HepG2 (cell line): ENCODE data around the gene LENEP. TPM values are rescaled to one million over a fixed set of nuclear protein-coding genes. Genes with fewer than 3 reads are reported as not detected.
A peak's percentile ranks its signal among the peaks of the same experiment; 100 is the strongest.

Experiments used
- ARID4A ChIP-seq: sonication (generic); formaldehyde crosslinking; IDR thresholded peaks from 2 replicates; pipeline ENCODE4 v1.5.0; 2020; ENCODE audit warnings: mild to moderate bottlenecking, missing genetic modification reagents, borderline replicate concordance
- EHMT2 ChIP-seq: fragments of 200-600 bp; sonication (generic); IDR thresholded peaks from 2 replicates; pipeline ENCODE4 v1.7.0; 2017; ENCODE audit warnings: antibody characterized with exemption, low read depth, low read length, borderline replicate concordance
- FOXK2 ChIP-seq: fragments of 450-650 bp; IDR thresholded peaks from 2 replicates; pipeline ENCODE4 v1.6.1; 2016
- GATAD1 ChIP-seq: IDR thresholded peaks from 2 replicates; pipeline ENCODE4 v1.6.1; 2016; ENCODE audit warnings: missing genetic modification reagents, missing compliant biosample characterization
- KLF15 ChIP-seq: sonication (generic); formaldehyde crosslinking; IDR thresholded peaks from 2 replicates; pipeline ENCODE4 v1.8.1; 2023; ENCODE audit warnings: borderline replicate concordance, mild to moderate bottlenecking, inconsistent platforms, missing genetic modification reagents, mixed read lengths
- LRRFIP1 ChIP-seq: sonication (generic); formaldehyde crosslinking; conservative IDR thresholded peaks from 2 replicates; pipeline ENCODE4 v1.4.0; 2020; ENCODE audit warnings: missing genetic modification reagents
- MIER3 ChIP-seq: IDR thresholded peaks from 2 replicates; pipeline ENCODE4 v1.6.1; 2016; ENCODE audit warnings: missing compliant biosample characterization, borderline replicate concordance
- NFE2 ChIP-seq: sonication (generic); formaldehyde crosslinking; IDR thresholded peaks from 2 replicates; pipeline ENCODE4 v1.4.0; 2020; ENCODE audit warnings: missing genetic modification reagents
- NFKB2 ChIP-seq: sonication (generic); formaldehyde crosslinking; IDR thresholded peaks from 2 replicates; pipeline ENCODE4 v1.4.0; 2020; ENCODE audit warnings: missing genetic modification reagents, borderline replicate concordance
- NR2F2 ChIP-seq: IDR thresholded peaks from 2 replicates; pipeline ENCODE4 v1.6.1; 2012; ENCODE audit warnings: low read depth, inconsistent platforms, borderline replicate concordance
- POLR2A ChIP-seq, 2 experiments: IDR thresholded peaks; 2 replicates each; pipeline ENCODE4 v1.6.1; 2011; ENCODE audit warnings: low read depth in 2 of 2, low read length in 2 of 2, mild to moderate bottlenecking in 1 of 2, moderate library complexity in 1 of 2; ENCODE audit not compliant: insufficient read depth in 1 of 2
- PRPF4 ChIP-seq: fragments of 200-400 bp; formaldehyde crosslinking; IDR thresholded peaks from 2 replicates; pipeline ENCODE4 v1.6.1; 2016; ENCODE audit warnings: low read length, low read depth; ENCODE audit not compliant: poor library complexity, severe bottlenecking
- ZBTB46 ChIP-seq: sonication (generic); formaldehyde crosslinking; IDR thresholded peaks from 2 replicates; pipeline ENCODE4 v1.4.0; 2020; ENCODE audit warnings: mild to moderate bottlenecking, missing genetic modification reagents, borderline replicate concordance
- ZNF354B ChIP-seq: sonication (generic); formaldehyde crosslinking; IDR thresholded peaks from 2 replicates; pipeline ENCODE4 v1.8.0; 2022; ENCODE audit warnings: mild to moderate bottlenecking, missing genetic modification reagents
- ZNF512B ChIP-seq: sonication (generic); formaldehyde crosslinking; IDR thresholded peaks from 2 replicates; pipeline ENCODE4 v1.5.1; 2020; ENCODE audit warnings: missing genetic modification reagents, mild to moderate bottlenecking, borderline replicate concordance
- polyA plus RNA-seq, 8 experiments: library from polyadenylated mRNA; depleted of rRNA in 3 of 8; stranded (reverse) in 7 of 8; unstranded in 1 of 8; fragments of >200 nt; fragmentation: Illumina TruSeq in 4 of 8; extraction: Trizol in 4 of 8; gene quantifications; 2 replicates each; pipeline versions ENCODE4 v1.2.1 to v1.2.3, GENCODE V29; 2011 to 2016; ENCODE audit warnings: low read depth in 4 of 8, missing spikeins in 1 of 8, mixed read lengths in 1 of 8; ENCODE audit not compliant: insufficient read depth in 1 of 8
- total RNA-seq, 5 experiments: library from RNA; depleted of rRNA; stranded (reverse); fragments of >200 nt; fragmentation: Illumina TruSeq; extraction: Trizol; gene quantifications; 2 replicates each; pipeline ENCODE4 v1.2.3, GENCODE V29; 2016; ENCODE audit warnings: low read depth in 1 of 5

Gene LENEP
- total and polyA plus RNA-seq, 2 of the 13 experiments (the other 11 are each of a cell fraction or from before 2014, with no cell fraction given): 0.29 TPM; not detected in 1

GRCh38 chr1:154944401-154945159 is 48.8 kb upstream of the LENEP start (continued):
- TF ChIP-seq ARID4A (peak; percentile 68; the same call in 1 of the 2 replicates), GATAD1 (CRISPR knock-in tag) (peak; percentile 40; the same call in 1 of the 2 replicates), ZBTB46 (CRISPR knock-in tag) (no peak), ZNF354B (CRISPR knock-in tag) (no peak), NFE2 (CRISPR knock-in tag) (no peak), LRRFIP1 (no peak), FOXK2 (no peak), PRPF4 (no peak), EHMT2 (no peak), KLF15 (CRISPR knock-in tag) (no peak), ZNF512B (CRISPR knock-in tag) (no peak), POLR2A (IDR thresholded peaks at IDR 0.05; ENCODE audit: insufficient read depth in 1 of 2, low read depth in 2 of 2, low read length in 2 of 2) (peak in 1 of 2 experiments; percentile 28; a peak in 2 of 4 replicates), NFKB2 (CRISPR knock-in tag) (peak; percentile 66; the same call in 1 of the 2 replicates), MIER3 (peak; percentile 74; the same call in 1 of the 2 replicates), NR2F2 (0 out of 2 replicates have a peak, but pooled peaks have one; percentile 60)
